GM12892 (cell line): ENCODE data around the gene POLN.

Experiments
- POLR2A ChIP-seq: IDR thresholded peaks from 2 replicates; pipeline ENCODE4 v1.6.1; 2011; ENCODE audit warnings: low read depth, low read length, control low read depth
- POLR2AphosphoS5 ChIP-seq: IDR thresholded peaks from 2 replicates; pipeline ENCODE4 v1.6.1; 2011; ENCODE audit warnings: low read depth, low read length, control low read depth
- TAF1 ChIP-seq: IDR thresholded peaks from 2 replicates; pipeline ENCODE4 v1.6.1; 2011; ENCODE audit warnings: low read depth, mild to moderate bottlenecking, control low read depth, low read length, borderline replicate concordance

DNA sequence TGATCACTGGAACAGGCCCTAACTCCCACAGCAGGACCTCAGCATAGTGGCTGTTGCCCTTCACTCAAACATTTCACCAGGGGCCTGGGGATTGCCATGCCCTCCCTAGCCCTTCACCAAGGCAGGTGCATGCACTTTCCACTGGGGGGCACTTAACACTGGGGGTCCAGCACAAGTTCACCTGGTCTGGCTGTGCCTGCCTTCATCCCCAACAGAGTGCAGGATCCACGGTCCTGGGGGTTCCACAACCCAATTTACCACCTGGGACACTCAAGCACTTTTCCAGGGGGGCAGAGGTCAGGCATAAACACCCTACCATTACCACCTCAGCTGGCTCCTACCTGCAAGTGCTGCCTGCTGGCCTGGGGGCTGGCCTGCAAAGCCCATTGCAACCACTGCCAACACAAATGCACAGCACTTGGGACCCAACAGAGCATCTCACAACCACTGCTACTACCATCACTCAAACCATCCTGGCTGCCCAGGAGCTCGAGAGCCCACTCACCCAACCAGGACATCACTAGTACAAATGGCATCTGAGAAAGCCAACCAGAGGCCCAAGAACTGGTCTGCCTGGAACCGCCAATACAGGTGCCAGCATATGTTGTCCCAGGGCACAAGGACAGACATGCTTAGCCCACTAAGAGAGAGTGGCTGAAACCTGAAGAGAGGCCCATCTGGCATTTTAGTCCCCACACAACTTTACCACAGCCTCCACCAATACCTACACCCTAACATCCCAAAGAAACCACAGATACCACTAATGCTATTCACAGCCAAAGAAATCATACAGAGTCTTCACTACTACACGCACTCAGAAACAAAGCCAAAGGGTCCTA, 139.7 kb downstream of the POLN start:
- no peak for TF ChIP-seq POLR2A
- no peak for TF ChIP-seq POLR2AphosphoS5
- no peak for TF ChIP-seq TAF1
